ENCODE data around the gene PLA2G3. TPM values are rescaled to one million over a fixed set of nuclear protein-coding genes. Genes with fewer than 3 reads are reported as not detected.

Gene PLA2G3
- total and polyA plus RNA-seq, 7 donors = 5.2 TPM; not detected in 6

- DNase-seq = no peak
- no peaks in the 10 kb centered on the region for H3K36me3 ChIP-seq
- WGBS, 2 donors = 91 to 95% methylated on average over 7 of the region's 7 CpGs
Observed at GRCh38 chr22:31128156-31128555, 12.2 kb downstream of the PLA2G3 start.

DNA sequence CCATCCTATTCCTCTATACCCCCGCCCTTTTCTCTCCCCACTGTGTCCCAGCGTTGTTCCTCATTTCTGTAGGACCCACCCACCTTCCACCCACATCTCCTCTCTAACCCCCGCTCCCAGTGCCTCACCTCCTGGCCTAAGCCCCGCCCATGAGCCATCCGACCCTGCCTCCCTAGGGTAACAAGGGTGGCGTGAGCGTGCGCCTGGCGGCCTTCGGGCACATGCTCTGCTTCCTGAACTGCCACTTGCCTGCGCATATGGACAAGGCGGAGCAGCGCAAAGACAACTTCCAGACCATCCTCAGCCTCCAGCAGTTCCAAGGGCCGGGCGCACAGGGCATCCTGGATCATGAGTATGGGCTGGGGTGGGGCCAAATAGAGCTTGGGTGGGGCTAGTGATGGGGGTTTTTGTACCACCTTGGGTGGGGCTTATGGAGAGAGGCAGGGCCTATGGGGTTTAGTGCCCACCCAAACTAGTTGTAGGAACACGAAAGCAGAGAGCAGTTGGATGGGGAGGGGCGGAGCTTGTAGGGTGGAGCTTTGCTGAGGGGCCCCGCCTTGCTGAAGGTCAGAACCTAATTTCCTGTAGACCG is 13.0 kb downstream of the PLA2G3 start:
- TF ChIP-seq EP300 (IDR thresholded peaks at IDR 0.05) (no peak), POLR2AphosphoS5 (IDR thresholded peaks at IDR 0.05) (no peak), POLR2A (IDR thresholded peaks at IDR 0.05) (no peak)
- TF ChIP-seq, protein P1, sequence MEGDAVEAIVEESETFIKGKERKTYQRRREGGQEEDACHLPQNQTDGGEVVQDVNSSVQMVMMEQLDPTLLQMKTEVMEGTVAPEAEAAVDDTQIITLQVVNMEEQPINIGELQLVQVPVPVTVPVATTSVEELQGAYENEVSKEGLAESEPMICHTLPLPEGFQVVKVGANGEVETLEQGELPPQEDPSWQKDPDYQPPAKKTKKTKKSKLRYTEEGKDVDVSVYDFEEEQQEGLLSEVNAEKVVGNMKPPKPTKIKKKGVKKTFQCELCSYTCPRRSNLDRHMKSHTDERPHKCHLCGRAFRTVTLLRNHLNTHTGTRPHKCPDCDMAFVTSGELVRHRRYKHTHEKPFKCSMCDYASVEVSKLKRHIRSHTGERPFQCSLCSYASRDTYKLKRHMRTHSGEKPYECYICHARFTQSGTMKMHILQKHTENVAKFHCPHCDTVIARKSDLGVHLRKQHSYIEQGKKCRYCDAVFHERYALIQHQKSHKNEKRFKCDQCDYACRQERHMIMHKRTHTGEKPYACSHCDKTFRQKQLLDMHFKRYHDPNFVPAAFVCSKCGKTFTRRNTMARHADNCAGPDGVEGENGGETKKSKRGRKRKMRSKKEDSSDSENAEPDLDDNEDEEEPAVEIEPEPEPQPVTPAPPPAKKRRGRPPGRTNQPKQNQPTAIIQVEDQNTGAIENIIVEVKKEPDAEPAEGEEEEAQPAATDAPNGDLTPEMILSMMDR (IDR thresholded peaks at IDR 0.05) = no peak
- Histone ChIP-seq H3K4me3 (no peak overlapping the region), H3K27ac (no peak overlapping the region), H3K36me3 (no peaks in the 10 kb centered on the region), H3K27me3 (no peaks in the 10 kb centered on the region), H3K9me3 (no peaks in the 10 kb centered on the region), H3K4me1 (peaks cover 0 to 14% (median 13%) of the 10 kb centered on the region in 4 donors)
- 50 to 72% methylated on average over 19 of the region's 19 CpGs for WGBS, 2 donors
- intact Hi-C loops (cut with DNase I) = loop anchor here (10.0 kb wide), 1 partner anchor 362 kb away; no protein-coding TSS in a partner anchor
- DNase-seq = no peak

More at GRCh38 chr22:31128156-31128555, 12.2 kb downstream of the PLA2G3 start:
- no peak overlapping the region for H3K27ac ChIP-seq
- TF ChIP-seq POLR2AphosphoS5 (IDR thresholded peaks at IDR 0.05) (no peak), POLR2A (IDR thresholded peaks at IDR 0.05) (no peak), EP300 (IDR thresholded peaks at IDR 0.05) (no peak)
- TF ChIP-seq, protein P1 (IDR thresholded peaks at IDR 0.05) = no peak
- no peaks in the 10 kb centered on the region for H3K27me3 ChIP-seq
- H3K9me3 ChIP-seq = no peaks in the 10 kb centered on the region
- intact Hi-C loops (cut with DNase I) = loop anchor here (10.0 kb wide), 1 partner anchor 363 kb away; no protein-coding TSS in a partner anchor
- H3K4me1 ChIP-seq = peaks cover 0 to 8% (median 4%) of the 10 kb centered on the region in 4 donors
- no peak overlapping the region for H3K4me3 ChIP-seq

- Histone ChIP-seq H3K4me1 (peaks cover 0 to 19% (median 17%) of the 10 kb centered on the region in 4 donors), H3K27me3 (no peaks in the 10 kb centered on the region), H3K27ac (no peak overlapping the region), H3K9me3 (no peaks in the 10 kb centered on the region), H3K4me3 (no peak overlapping the region), H3K36me3 (no peaks in the 10 kb centered on the region)
- TF ChIP-seq, protein P1 (IDR thresholded peaks at IDR 0.05) = no peak
- TF ChIP-seq POLR2AphosphoS5 (IDR thresholded peaks at IDR 0.05) = no peak
- TF ChIP-seq EP300 (IDR thresholded peaks at IDR 0.05) = no peak
- no peak for TF ChIP-seq POLR2A (IDR thresholded peaks at IDR 0.05)
- no peak for DNase-seq
- WGBS, 2 donors = 84 to 89% methylated on average over 13 of the region's 13 CpGs
- intact Hi-C loops (cut with DNase I) = loop anchor here (10.0 kb wide), 1 partner anchor 362 kb away; no protein-coding TSS in a partner anchor
Observed at GRCh38 chr22:31126869-31127175, 13.5 kb downstream of the PLA2G3 start.

DNA sequence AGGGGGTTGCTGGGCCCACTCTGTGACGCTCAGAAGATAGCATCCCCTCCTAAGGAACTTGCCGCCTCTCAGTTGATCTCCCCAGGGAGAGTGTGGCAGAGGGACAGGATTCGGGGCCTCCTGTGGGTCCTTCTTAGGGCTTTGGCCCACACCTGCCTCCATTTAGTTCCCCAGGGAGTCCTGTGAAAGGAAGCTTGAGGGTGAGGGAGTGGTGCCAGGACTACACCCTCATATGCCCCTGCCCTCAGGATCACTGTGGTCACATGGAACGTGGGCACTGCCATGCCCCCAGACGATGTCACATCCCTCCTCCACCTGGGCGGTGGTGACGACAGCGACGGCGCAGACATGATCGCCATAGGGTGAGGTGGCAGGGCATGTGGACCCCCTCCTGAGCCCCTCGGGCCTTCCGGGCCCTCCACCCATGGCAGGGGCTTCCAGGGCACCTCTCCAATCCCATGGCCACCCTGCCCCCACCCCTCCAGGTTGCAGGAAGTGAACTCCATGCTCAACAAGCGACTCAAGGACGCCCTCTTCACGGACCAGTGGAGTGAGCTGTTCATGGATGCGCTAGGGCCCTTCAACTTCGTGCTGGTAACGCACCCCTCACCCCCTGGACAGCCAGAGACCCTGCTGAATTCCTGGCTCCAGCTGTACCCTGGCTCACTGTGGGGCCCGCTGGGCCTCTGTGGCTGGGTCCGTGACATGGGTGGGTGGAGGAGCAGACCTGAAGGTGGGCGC is 14.0 kb downstream of the PLA2G3 start:
- H3K36me3 ChIP-seq = no peaks in the 10 kb centered on the region
- no peak for DNase-seq
- whole genome bisulfite sequencing, 2 donors = 89 to 92% methylated on average over 22 of the region's 22 CpGs
- intact Hi-C loops (cut with DNase I) = loop anchor here (10.0 kb wide), 1 partner anchor 361 kb away; no protein-coding TSS in a partner anchor
- H3K27me3 ChIP-seq = no peaks in the 10 kb centered on the region
- no peak for TF ChIP-seq POLR2A (IDR thresholded peaks at IDR 0.05)
- TF ChIP-seq, protein P1 (IDR thresholded peaks at IDR 0.05) = no peak
- no peak for TF ChIP-seq EP300 (IDR thresholded peaks at IDR 0.05)
- no peak for TF ChIP-seq POLR2AphosphoS5 (IDR thresholded peaks at IDR 0.05)
- no peaks in the 10 kb centered on the region for H3K9me3 ChIP-seq
- H3K4me1 ChIP-seq = peaks cover 0 to 19% (median 17%) of the 10 kb centered on the region in 4 donors
- H3K4me3 ChIP-seq = no peak overlapping the region
- H3K27ac ChIP-seq = no peak overlapping the region
